ENCODE measurements around the gene MPPED1. TPM values are rescaled to one million over a fixed set of nuclear protein-coding genes. Genes with fewer than 3 reads are reported as not detected.

MPPED1 gene
- polyA plus RNA-seq, 1 experiment, result not detected

DNA sequence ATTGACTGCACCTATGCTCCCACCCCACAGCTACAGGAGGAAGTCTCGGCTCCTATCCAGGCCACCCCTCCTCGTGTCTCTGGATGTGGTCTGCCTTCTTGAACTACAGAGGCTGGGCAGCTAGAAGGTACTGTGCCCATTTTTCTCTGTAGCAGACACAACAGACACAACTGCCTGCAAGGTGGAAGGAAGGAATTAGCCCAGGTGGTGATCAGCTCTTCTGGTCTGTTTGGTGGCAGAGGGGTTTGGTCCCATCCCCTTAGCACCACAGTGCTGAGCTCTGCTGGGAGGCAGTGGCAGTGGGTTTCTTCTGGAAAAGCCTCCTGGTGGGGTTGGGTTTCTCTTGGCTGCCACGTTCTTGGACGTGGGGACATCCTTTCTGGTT, 132.5 kb downstream of the MPPED1 start:
- no peak overlapping the region for H3K27ac ChIP-seq (ENCODE audit: low read depth, low read length)
- peaks cover 14% of the 10 kb centered on the region for H3K9me3 ChIP-seq (ENCODE audit: control insufficient read depth, insufficient read depth, low read length)
- H3K4me3 ChIP-seq (ENCODE audit: low read depth, low read length), result no peak overlapping the region
- H3K27me3 ChIP-seq (ENCODE audit: control insufficient read depth, insufficient read depth, low read length), result no peaks in the 10 kb centered on the region
- TF ChIP-seq CTCF (IDR thresholded peaks at IDR 0.05; ENCODE audit: low read depth, low read length), result no peak
- ChIA-PET POLR2A (no interaction called here), CTCF (no interaction called here)
- no peak for DNase-seq (ENCODE audit: low read depth, low spot score)

GRCh38 chr22:43546186-43546585, 134.4 kb downstream of the MPPED1 start:
- TF ChIP-seq CTCF (IDR thresholded peaks at IDR 0.05; ENCODE audit: low read depth, low read length), result no peak
- Histone ChIP-seq H3K27me3 (ENCODE audit: control insufficient read depth, insufficient read depth, low read length) (no peaks in the 10 kb centered on the region), H3K27ac (ENCODE audit: low read depth, low read length) (no peak overlapping the region), H3K4me3 (ENCODE audit: low read depth, low read length) (no peak overlapping the region), H3K9me3 (ENCODE audit: control insufficient read depth, insufficient read depth, low read length) (peaks cover 4% of the 10 kb centered on the region; the same call in 1 of the 2 replicates)
- CTCF ChIA-PET, result no interaction called here
- no peak for DNase-seq (ENCODE audit: low read depth, low spot score)
- POLR2A ChIA-PET, result no interaction called here

- Histone ChIP-seq H3K27me3 (ENCODE audit: control insufficient read depth, insufficient read depth, low read length) (no peaks in the 10 kb centered on the region), H3K27ac (ENCODE audit: low read depth, low read length) (no peak overlapping the region), H3K9me3 (ENCODE audit: control insufficient read depth, insufficient read depth, low read length) (peaks cover 20% of the 10 kb centered on the region), H3K4me3 (ENCODE audit: low read depth, low read length) (no peak overlapping the region)
- DNase-seq (ENCODE audit: low read depth, low spot score), result no peak
- ChIA-PET POLR2A (no interaction called here), CTCF (interaction anchor here (0.6 kb wide), 1 partner anchor 25 kb away, joined by 5 read pairs; no protein-coding TSS in a partner anchor)
- TF ChIP-seq CTCF (IDR thresholded peaks at IDR 0.05; ENCODE audit: low read depth, low read length), result no peak
These were observed 138.3 kb downstream of the MPPED1 start for GRCh38 chr22:43550024-43550620.

- CTCF ChIA-PET, result no interaction called here
- Histone ChIP-seq H3K27ac (ENCODE audit: low read depth, low read length) (no peak overlapping the region), H3K9me3 (ENCODE audit: control insufficient read depth, insufficient read depth, low read length) (peaks cover 25% of the 10 kb centered on the region), H3K4me3 (ENCODE audit: low read depth, low read length) (no peak overlapping the region), H3K27me3 (ENCODE audit: control insufficient read depth, insufficient read depth, low read length) (no peaks in the 10 kb centered on the region)
- TF ChIP-seq CTCF (IDR thresholded peaks at IDR 0.05; ENCODE audit: low read depth, low read length), result no peak
- POLR2A ChIA-PET, result no interaction called here
- DNase-seq (ENCODE audit: low read depth, low spot score), result no peak
These were observed 138.9 kb downstream of the MPPED1 start for GRCh38 chr22:43550672-43551071.

- CTCF ChIA-PET, result no interaction called here
- Histone ChIP-seq H3K4me3 (ENCODE audit: low read depth, low read length) (no peak overlapping the region), H3K9me3 (ENCODE audit: control insufficient read depth, insufficient read depth, low read length) (peaks cover 27% of the 10 kb centered on the region), H3K27ac (ENCODE audit: low read depth, low read length) (no peak overlapping the region), H3K27me3 (ENCODE audit: control insufficient read depth, insufficient read depth, low read length) (no peaks in the 10 kb centered on the region)
- no peak for DNase-seq (ENCODE audit: low read depth, low spot score)
- POLR2A ChIA-PET, result no interaction called here
- no peak for TF ChIP-seq CTCF (IDR thresholded peaks at IDR 0.05; ENCODE audit: low read depth, low read length)
These were observed 141.8 kb downstream of the MPPED1 start for GRCh38 chr22:43553451-43554258.

Measured in AG04450 (cell line).